SJSA1 (cell line): ENCODE results near the gene FCHO1. TPM values are rescaled to one million over a fixed set of nuclear protein-coding genes. Genes with fewer than 3 reads are reported as not detected.

Experiments used
- total RNA-seq: library from RNA; depleted of rRNA; stranded (reverse); fragments of >200 nt; shearing (Covaris generic); gene quantifications from 2 replicates; pipeline ENCODE4 v1.2.3, GENCODE V29; 2014; rRNA removed

FCHO1 gene
- total RNA-seq, 1 experiment from 2014 or later: 0.63 TPM

Other genes with a start within 250 kb of the FCHO1 start
- 51.5 and 58.5 TPM in 2 replicates for gene PGLS, start 239.8 kb upstream of the FCHO1 start, total RNA-seq
- gene COLGALT1, start 195.8 kb upstream of the FCHO1 start, total RNA-seq: 73.9 and 114 TPM in 2 replicates
- not detected in 2 replicates for gene UNC13A, start 63.1 kb upstream of the FCHO1 start, total RNA-seq
- gene MAP1S, start 32.0 kb upstream of the FCHO1 start, total RNA-seq: 8.1 and 9.0 TPM in 2 replicates
- gene B3GNT3, start 43.7 kb downstream of the FCHO1 start, total RNA-seq: not detected in 2 replicates
- not detected in 2 replicates for gene INSL3, start 70.0 kb downstream of the FCHO1 start, total RNA-seq
- 5.4 and 6.9 TPM in 2 replicates for gene JAK3, start 96.5 kb downstream of the FCHO1 start, total RNA-seq
- gene RPL18A, start 108.4 kb downstream of the FCHO1 start, total RNA-seq: 821 and 921 TPM in 2 replicates
- not detected in 2 replicates for gene SLC5A5, start 120.5 kb downstream of the FCHO1 start, total RNA-seq
- 41.1 and 55.2 TPM in 2 replicates for gene CCDC124, start 181.5 kb downstream of the FCHO1 start, total RNA-seq
- not detected in 2 replicates for gene KCNN1, start 215.6 kb downstream of the FCHO1 start, total RNA-seq